GM21526 (cell line): ENCODE results near the gene LIAS.
"Not testable (repeated sequence)": the region's sequence is repeated elsewhere in the genome, so short reads cannot be mapped to it uniquely, and the experiment has no call there.

ENCODE experiments used
- ATAC-seq: cut with Tn5 transposase; IDR thresholded peaks from one replicate; pipeline ENCODE4 v1.9.1; 2021; ENCODE audit warnings: moderate library complexity; ENCODE audit not compliant: unreplicated experiment, low FRiP score

LIAS gene

GRCh38 chr4:39495446-39496213 lies 36.8 kb downstream of the LIAS start:
- ATAC-seq, result no peak

GRCh38 chr4:39497909-39498726 lies 39.3 kb downstream of the LIAS start:
- ATAC-seq, result no peak

GRCh38 chr4:39498727-39499020 lies 39.8 kb downstream of the LIAS start:
- ATAC-seq, result no peak

GRCh38 chr4:39502019-39502663 lies 43.3 kb downstream of the LIAS start:
- ATAC-seq, result no peak

- ATAC-seq, result not testable (repeated sequence)
Measured at GRCh38 chr4:39502664-39503035, 43.8 kb downstream of the LIAS start.

GRCh38 chr4:39504538-39504937 lies 45.7 kb downstream of the LIAS start:
- ATAC-seq, result no peak

GRCh38 chr4:39505581-39505980 lies 46.7 kb downstream of the LIAS start:
- no peak for ATAC-seq

DNA sequence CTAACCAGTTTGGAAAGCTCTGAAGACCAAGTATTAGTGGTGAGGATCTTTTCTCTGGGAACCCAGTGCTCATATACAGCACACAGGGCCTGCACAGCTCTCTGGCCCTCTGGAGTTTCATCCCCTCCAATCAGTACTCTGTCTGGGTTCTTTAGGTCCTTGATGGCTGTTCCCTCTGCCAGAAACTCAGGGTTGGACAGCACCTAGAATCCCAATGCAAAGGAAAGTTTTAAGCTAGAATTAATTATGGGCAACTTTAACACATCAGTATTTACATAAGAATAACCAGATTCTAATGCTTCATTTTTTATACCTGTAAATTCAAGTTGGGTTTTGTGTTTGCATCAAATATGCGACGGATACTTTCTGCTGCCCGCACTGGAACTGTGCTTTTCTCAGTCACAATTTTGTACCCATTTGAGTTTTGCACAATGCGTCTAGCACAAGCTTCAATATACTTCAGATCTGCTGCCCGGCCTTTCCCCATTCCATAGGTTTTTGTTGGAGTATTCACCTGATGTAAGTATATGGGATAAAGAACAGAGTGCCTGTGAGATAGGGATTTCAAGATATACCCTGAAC lies 51.6 kb downstream of the LIAS start:
- ATAC-seq, result no peak

DNA sequence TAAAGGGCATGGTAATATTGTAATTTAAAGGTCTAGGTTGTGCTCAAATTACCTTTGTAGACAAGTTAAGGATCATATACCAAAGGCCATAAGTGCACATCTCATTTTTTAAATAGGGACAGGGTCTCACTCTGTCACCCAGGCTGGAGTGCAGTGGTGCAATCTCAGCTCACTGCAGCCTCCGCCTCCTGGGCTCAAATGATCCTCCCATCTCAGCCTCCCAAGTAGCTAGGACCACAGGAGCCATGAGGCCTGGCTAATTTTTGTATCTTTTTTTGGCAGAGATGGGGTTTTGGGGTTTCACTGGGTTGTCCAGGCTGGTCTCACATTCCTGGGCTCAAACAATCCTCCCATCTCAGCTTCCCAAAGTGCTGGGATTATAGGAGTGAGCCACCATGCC lies 55.4 kb downstream of the LIAS start:
- ATAC-seq, result not testable (repeated sequence)

GRCh38 chr4:39514888-39515401 lies 56.1 kb downstream of the LIAS start:
- no peak for ATAC-seq

GRCh38 chr4:39515669-39516401 lies 57.0 kb downstream of the LIAS start:
- not testable (repeated sequence) for ATAC-seq

DNA sequence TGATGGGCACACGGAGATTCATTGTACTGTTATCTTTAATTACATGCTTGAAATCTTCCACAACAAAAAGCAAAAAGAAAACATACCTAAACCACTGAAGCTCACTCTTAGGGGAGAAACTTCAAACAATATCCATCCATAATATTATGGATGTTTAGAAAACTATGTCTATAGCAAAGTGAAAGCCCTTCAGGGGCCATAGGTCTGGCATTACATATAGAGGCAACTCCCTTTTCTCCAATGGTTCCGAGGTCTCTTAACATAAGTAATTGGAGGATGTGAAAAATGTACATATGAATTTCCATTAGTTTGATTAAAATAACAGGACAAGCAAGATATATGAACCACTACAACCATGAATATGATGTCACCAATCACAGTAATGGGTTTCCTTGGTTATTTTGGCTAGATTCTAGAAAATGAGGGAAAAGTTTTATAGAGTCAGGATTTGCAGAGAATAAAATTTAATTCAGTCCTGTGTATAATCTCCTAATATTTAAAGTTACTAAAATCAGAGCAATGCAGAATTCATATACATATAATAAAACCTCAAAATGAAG lies 57.6 kb downstream of the LIAS start:
- ATAC-seq, result no peak

- ATAC-seq, result no peak
Measured at GRCh38 chr4:39518484-39518883, 59.6 kb downstream of the LIAS start.

DNA sequence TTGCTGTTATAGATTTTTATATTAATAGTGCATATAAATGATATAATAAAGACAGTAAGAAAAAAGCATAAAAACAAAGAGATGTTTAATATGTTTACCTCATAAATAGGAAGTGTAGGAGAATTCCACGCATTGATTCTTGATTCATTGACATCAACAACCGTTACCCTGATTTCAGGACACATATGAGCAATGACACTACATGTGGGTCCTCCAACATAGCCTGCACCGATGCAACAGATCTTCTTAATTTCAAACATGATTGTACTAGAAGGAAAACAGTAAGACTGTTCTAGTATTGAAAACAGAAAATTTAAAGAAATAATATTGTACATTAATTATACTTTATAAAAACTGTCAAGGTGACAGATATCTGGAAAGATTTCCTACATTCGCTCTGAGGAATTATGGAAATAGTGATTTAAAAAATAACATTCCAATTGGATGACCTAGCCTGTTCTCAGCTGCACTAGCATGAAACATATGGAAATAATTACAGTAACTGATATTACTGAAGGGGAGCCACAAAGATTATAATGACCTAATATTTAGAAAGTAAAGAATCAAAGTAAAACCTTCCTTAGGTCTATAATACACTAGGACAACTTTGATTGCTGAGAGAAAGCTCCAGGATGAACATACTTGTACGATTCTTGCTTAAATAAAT lies 62.5 kb downstream of the LIAS start:
- ATAC-seq, result no peak

- ATAC-seq, result no peak
Measured at GRCh38 chr4:39522068-39522467, 63.2 kb downstream of the LIAS start.

DNA sequence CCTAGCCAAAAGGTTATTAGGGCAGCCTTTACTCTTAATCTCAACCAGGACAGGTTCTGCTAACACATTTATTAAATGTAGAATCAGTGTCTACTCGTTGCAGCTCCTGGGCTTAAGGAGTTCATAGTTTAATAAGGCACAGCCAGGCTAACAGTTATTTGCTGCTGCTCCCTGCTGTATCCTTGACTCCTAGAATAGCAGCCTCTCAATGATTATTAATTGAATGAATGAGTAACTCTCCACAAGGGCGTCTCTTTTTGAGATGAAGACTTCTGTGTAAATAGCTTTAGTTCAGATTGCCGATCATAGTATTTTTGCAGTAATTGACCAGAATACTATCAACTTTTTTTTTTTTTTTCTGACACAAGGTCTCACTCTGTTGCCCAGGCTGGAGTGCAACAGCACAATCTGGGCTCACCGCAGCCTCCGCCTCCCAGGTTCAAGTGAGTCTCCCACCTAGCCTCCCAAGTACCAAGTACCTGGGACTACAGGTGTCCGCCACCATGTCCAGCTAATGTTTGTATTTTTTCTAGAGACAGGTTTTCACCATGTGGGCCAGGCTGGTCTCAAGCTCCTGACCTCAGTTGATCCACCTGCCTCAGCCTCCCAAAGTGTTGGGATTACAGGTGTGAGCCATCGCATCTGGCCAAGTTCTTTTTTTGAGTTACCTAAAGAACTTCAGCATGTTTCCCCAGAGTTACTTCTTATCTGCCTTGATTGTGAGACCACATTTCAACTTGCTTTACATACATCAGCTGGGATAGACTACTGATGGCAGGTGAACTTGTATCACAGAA lies 65.5 kb downstream of the LIAS start:
- no peak for ATAC-seq

DNA sequence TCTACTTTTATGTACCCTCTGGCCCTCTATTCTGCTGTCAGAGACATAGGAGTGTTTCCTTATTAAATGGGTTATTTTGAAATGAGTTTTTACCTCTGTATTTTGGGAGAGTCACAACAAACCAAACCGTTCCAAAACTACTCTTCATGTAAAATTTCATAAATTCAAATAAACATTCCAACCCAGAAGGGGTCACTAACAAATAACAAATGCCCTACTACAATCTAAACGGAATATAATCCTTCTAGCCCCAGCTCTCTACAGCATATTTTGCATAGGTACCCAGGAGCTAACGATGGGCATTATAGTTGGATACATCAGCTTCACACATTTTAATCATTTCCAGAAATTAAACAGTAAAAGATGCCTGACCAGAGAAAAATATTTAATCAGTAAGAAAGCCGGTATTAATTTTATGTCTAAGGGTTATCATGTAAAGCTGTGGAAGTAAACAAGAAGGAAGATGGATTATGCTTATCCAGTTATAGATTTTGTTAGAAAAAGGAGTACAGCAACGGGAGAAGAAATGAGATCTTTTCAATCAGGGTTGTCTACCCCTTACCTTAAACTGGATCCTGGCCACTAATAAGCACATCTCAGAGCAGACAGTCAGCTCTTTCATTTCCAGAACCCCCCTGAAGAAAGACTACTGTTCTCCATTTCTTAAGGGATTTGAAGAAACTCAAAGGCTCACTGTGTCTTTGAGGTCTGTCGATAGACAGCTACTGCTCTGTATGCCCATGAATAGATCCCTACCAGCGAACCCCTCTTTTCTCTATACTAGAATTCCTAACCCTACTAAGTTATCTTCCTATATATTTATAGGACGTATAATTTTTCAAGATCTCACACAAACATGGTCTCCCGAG lies 67.2 kb downstream of the LIAS start:
- no peak for ATAC-seq

GRCh38 chr4:39526765-39527295 lies 68.0 kb downstream of the LIAS start:
- ATAC-seq, result peak; percentile 24
